Kidney epithelial cell (primary cell): ENCODE data around the gene ABCC1. TPM values are rescaled to one million over a fixed set of nuclear protein-coding genes. Genes with fewer than 3 reads are reported as not detected.
"Not testable (repeated sequence)": the region's sequence is repeated elsewhere in the genome, so short reads cannot be mapped to it uniquely, and the experiment has no call there.

Source experiments
- DNase-seq: peaks from one replicate; pipeline ENCODE4 v3.0.0-alpha.2; 2010; ENCODE audit warnings: low read depth
- H3K27me3 ChIP-seq: 2 replicates; pipeline ENCODE4 v1.6.0; 2011; ENCODE audit warnings: low read length; ENCODE audit not compliant: control insufficient read depth, insufficient read depth
- H3K36me3 ChIP-seq: 2 replicates; pipeline ENCODE4 v1.5.1; 2011; ENCODE audit warnings: low read length; ENCODE audit not compliant: control insufficient read depth, insufficient read depth
- H3K4me3 ChIP-seq: 2 replicates; pipeline ENCODE4 v1.5.1; 2011; ENCODE audit warnings: low read depth, mild to moderate bottlenecking, control low read depth, low read length
- total RNA-seq: library from RNA; depleted of rRNA; stranded (reverse); fragments of >200 nt; gene quantifications from 2 replicates; pipeline ENCODE4 v1.2.3, GENCODE V29; 2015
- TF ChIP-seq, protein P1 (sequence below): IDR thresholded peaks from 2 replicates; pipeline ENCODE4 v1.5.1; 2011; ENCODE audit warnings: mild to moderate bottlenecking, moderate library complexity, low read length, control low read depth, inconsistent platforms; ENCODE audit not compliant: insufficient read depth, poor library complexity, severe bottlenecking

Gene ABCC1
- total RNA-seq, 1 donor from 2014 or later: 24.9 TPM

DNA sequence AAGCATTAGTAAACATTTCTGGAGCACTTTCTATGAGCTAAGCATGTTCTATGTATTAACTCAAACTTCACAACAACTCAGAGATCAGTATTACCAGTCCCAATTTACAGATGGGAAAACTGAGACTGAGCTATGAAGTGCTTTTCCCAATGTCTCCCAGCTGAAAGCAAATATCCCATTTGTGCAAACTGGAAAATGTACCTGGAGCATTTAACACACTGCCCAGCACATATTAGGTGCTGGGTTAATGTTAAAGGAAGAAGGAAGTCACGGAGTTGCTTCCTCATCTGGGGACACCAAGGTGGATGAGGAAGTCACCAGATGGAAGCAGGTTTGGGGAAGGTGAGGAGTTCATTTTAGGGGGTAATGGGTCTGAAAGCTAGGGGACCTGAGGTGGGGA, 207.8 kb downstream of the ABCC1 start:
- no peak for DNase-seq
- TF ChIP-seq, protein P1, sequence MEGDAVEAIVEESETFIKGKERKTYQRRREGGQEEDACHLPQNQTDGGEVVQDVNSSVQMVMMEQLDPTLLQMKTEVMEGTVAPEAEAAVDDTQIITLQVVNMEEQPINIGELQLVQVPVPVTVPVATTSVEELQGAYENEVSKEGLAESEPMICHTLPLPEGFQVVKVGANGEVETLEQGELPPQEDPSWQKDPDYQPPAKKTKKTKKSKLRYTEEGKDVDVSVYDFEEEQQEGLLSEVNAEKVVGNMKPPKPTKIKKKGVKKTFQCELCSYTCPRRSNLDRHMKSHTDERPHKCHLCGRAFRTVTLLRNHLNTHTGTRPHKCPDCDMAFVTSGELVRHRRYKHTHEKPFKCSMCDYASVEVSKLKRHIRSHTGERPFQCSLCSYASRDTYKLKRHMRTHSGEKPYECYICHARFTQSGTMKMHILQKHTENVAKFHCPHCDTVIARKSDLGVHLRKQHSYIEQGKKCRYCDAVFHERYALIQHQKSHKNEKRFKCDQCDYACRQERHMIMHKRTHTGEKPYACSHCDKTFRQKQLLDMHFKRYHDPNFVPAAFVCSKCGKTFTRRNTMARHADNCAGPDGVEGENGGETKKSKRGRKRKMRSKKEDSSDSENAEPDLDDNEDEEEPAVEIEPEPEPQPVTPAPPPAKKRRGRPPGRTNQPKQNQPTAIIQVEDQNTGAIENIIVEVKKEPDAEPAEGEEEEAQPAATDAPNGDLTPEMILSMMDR: no peak
- Histone ChIP-seq H3K27me3 (no peaks in the 10 kb centered on the region), H3K4me3 (no peak overlapping the region), H3K36me3 (no peaks in the 10 kb centered on the region)

DNA sequence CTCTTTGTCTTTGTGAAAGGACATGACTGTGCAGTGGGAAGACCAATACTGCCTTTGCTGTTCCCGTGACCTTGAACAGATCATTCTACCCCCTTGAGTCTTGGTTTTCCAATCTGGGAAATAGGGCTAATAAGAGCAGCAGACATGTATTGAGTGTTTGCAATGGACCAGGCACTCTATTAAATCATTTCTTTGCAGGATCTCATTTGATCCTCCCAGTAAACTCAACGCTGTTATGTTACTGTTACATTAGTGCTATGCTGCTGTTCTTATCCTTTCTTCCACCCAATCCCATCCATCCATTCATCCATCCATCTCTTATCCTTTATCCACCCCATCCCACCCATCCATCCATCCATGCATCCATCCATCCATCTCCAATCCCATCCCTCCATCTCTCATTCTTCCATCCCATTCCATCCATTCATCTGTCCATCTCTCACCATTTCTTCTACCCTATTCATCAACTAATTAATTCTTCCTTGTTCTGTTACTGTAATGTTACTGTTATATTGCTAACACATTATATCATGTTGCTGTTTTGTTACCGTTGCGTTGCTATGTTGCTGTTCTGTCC, 208.8 kb downstream of the ABCC1 start:
- Histone ChIP-seq H3K36me3 (no peaks in the 10 kb centered on the region), H3K4me3 (no peak overlapping the region), H3K27me3 (no peaks in the 10 kb centered on the region)
- DNase-seq: no peak
- TF ChIP-seq, protein P1: no peak

DNA sequence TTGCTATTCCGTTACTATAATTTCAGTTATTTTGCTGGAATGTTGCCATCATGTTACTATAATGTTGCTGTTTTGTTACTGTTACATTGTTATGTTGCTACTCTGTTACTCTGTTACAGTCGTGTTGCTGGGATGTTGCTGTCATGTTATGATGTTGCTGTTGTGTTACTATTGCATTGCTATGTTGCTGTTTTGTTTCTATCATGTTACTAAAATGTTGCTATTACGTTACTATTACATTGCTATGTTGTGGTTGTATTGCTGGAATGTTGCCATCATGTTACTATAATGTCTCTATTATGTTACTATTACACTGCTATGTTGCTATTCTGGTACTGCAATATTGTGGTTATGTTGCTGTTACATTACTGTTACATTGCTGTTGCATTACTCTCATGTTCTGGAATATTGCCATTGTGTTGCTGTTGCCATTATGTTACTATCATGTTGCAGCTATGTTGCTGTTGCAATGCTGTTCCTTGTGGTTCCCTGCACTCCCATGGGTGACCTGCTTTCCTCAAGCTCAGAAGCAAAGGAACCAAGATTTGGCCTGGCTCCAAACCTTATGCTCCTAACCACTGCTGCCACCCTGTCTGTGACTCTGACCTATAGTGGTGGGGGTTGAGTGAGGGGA, 209.4 kb downstream of the ABCC1 start:
- DNase-seq: no peak
- Histone ChIP-seq H3K4me3 (no peak overlapping the region), H3K36me3 (no peaks in the 10 kb centered on the region), H3K27me3 (no peaks in the 10 kb centered on the region)
- TF ChIP-seq, protein P1: no peak

DNA sequence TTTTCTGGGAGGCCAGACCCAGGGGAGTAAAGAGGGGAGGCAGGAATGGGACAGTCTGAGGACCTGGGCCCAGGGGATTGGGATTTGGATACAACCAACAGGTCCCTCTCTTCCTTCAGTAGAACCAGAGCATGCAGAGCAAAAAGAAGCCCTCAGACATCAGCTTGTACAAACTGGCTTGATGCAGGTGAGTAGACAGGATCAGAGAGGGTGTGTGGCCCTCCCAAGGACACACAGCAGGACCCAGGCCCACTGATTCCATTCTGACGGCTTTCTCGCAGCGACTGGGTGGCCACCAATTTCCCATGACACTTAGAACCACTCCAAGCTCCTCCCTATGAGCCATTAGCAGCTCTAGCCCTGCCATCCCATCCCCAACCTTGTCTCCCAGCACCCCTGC, 210.2 kb downstream of the ABCC1 start:
- TF ChIP-seq, protein P1: no peak
- H3K36me3 ChIP-seq: no peaks in the 10 kb centered on the region
- no peak for DNase-seq
- H3K4me3 ChIP-seq: no peak overlapping the region
- H3K27me3 ChIP-seq: no peaks in the 10 kb centered on the region

DNA sequence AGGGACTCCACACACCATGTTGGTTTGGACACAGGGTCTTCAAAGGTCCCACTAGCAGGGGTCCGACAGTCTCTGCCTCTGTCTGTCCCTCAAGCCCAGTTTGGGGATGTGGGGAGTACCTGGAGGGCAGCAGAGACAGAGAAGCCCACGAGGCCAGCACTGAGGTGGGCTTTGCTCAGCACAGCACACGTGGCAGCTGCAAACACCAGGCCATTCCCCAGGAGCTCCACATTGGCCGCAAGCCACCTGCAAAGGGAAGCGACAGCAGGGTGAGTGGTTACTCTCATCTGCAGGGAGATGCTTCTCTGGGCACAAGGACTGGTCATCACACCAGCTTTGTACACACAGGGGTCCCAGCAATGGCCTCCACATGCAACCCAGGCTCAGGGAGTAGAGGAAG, 211.9 kb downstream of the ABCC1 start:
- TF ChIP-seq, protein P1: no peak
- DNase-seq: no peak
- Histone ChIP-seq H3K27me3 (no peaks in the 10 kb centered on the region), H3K4me3 (no peak overlapping the region), H3K36me3 (no peaks in the 10 kb centered on the region)

DNA sequence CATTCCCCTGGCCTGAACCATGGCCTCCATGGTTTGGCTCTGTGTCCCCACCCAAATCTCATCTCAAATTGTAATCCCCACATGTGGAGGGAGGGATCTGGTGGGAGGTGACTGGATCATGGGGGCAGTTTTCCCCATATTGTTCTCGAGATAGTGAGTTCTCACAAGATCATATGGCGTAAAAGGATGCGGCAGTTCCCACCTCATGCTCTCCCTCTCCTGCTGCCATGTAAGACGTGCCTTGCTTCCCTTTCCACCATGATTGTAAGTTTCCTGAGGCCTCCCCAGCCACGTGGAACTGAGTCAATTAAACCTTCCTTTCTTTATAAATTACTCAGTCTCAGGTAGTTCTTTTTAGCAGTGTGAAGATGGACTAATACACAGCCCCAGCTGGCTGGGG, 212.4 kb downstream of the ABCC1 start:
- not testable (repeated sequence) for H3K36me3 ChIP-seq, H3K4me3 ChIP-seq, DNase-seq, H3K27me3 ChIP-seq
